ENCODE data around the gene RRAGD. TPM values are rescaled to one million over a fixed set of nuclear protein-coding genes. Genes with fewer than 3 reads are reported as not detected.

The RRAGD gene
- 7.9 TPM for total RNA-seq

DNA sequence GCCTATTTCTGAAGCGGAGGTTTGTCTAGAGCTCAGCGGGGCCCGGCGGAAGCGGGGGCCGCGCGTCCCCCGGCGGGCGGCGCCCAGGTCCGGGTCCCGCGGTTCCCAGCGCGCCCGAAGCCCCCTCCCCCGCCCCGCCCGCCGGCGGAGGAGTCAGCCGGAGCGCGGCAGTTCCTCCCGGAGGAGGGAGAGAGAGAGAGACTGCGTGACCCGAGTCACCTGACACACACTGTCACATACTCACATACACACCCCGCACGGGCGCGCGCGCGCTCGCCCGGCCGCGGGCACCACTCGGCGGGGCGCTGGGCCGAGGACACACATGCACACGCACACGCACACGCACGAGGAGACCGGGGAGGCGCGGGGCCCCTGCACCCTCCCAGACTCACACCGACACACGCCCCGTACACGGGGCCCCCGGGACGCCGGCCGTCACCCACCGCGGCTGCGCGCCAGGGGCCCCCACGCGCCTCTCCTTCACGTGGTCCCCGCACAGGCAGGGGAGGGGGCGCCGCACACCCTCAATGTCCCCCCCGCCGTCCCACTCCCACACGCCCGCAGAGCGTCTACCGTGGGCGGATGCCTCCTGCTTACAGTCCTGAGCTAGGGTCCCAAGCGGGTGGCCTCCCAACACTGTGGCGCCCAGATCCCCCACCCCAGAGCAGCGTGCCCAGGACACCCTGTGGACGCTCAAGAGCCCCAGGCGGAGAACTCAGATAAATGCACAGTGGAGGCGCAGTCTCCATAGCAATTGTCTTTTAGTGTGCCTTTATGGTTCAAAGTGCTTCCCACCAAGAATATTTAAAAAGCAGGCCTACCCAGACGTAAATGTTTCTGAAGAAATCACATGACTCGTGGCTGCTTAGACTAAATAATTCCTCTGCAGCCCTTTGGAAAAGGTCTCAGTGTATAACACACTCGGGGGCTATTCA lies at the start of gene RRAGD:
Gene RRAGD, minus strand, starts transcription at position 203 of the 935 bp plus-strand sequence. CDS start 280 bp downstream, outside the sequence.
- ATAC-seq, result peak; percentile 93
- peak; percentile 80 for DNase-seq (ENCODE audit: low spot score)

- DNase-seq (ENCODE audit: low spot score), result no peak
Observed at GRCh38 chr6:89460713-89461112, 48.6 kb upstream of the RRAGD start.

DNA sequence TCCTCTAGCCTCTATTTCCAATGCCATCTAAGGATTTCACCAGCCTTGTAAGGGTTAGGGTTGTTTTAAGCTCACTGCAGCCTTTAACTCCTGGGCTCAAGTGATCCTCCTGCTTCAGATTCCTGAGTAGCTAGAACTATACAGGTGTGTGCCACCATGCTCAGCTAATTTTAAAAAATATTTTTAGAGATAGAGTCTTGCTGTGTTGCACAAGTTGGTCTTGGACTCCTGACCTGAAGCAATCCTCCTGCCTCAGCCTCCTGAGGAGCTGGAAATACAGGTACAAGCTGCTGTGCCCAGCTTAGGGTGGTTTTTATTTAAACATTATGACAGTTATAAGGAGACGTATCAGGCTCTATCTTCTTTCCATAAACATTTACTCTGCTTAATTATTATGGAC lies 47.4 kb upstream of the RRAGD start:
- DNase-seq (ENCODE audit: low spot score) (no peak), ATAC-seq (no peak)

More at GRCh38 chr6:89460713-89461112, 48.6 kb upstream of the RRAGD start:
- ATAC-seq, result no peak

DNA sequence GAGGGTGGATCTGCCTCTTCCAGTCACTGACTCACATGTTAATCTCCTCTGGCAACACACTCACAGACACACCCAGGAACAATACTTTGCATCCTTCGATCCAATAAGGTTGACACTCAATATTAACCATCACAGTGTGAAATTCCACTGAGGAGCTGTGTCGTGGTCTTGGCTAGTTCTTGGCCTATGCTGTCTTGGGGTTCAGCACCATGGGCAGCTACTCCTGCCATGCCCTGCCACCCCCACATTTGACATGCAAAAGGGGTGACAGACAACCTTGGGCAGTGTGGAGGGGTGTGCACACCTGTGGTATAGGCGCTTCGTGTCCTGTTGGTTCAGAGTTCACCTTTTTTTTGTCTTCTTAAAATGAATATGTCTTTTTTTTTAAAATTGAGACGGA lies 46.6 kb upstream of the RRAGD start:
- DNase-seq (ENCODE audit: low spot score) (no peak), ATAC-seq (no peak)

GRCh38 chr6:89454300-89454699 lies 42.2 kb upstream of the RRAGD start:
- ATAC-seq (no peak), DNase-seq (ENCODE audit: low spot score) (no peak)

GRCh38 chr6:89452281-89452680 lies 40.2 kb upstream of the RRAGD start:
- ATAC-seq, result no peak
- no peak for DNase-seq (ENCODE audit: low spot score)

DNA sequence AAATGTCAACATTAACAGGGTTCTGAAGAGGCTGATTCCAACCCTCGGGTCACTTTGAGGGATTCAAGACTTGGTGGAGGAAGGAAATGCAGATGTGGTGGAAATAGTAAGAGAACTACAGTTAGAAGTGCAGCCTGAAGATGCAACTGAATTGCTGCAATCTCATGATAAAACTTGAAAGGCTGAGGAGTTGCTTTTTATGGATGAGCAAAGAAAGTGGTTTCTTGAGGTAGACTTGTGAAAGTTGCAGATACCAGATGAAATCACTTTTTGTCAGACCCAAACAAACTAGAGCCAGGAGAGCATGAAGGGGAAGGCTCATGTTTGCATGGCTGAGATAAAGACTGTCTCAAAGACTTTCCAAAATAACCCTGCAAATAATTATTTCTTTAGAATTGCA lies 37.1 kb upstream of the RRAGD start:
- no peak for DNase-seq (ENCODE audit: low spot score)
- ATAC-seq, result no peak

- DNase-seq (ENCODE audit: low spot score) (no peak), ATAC-seq (peak; percentile 100)
Observed at GRCh38 chr6:89443658-89444057, 31.6 kb upstream of the RRAGD start.

DNA sequence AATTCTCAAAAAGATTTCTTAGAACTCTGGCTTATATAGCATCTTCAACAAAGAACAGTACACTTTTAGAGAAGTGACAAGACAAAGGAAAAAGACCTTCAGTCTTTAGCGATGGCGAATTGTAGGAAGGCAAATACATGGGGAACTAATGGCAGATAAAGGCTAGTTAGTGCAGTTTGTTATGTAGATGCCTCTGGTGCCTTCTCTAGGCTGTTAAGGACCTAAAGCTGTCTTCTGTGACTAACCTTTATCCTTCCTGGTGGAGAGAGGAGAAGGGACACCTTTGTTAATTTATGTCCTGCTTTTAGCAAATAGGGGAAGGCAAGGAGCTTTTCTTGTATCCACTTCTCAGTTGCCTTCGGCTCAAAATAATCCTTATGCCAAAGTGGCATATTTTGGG lies 28.1 kb upstream of the RRAGD start:
- ATAC-seq (no peak), DNase-seq (ENCODE audit: low spot score) (no peak)

- no peak for ATAC-seq
Observed at GRCh38 chr6:89439014-89439413, 26.9 kb upstream of the RRAGD start.

GRCh38 chr6:89438248-89438647 lies 26.2 kb upstream of the RRAGD start:
- ATAC-seq (no peak), DNase-seq (ENCODE audit: low spot score) (no peak)

More at GRCh38 chr6:89439014-89439413, 26.9 kb upstream of the RRAGD start:
- no peak for DNase-seq (ENCODE audit: low spot score)

DNA sequence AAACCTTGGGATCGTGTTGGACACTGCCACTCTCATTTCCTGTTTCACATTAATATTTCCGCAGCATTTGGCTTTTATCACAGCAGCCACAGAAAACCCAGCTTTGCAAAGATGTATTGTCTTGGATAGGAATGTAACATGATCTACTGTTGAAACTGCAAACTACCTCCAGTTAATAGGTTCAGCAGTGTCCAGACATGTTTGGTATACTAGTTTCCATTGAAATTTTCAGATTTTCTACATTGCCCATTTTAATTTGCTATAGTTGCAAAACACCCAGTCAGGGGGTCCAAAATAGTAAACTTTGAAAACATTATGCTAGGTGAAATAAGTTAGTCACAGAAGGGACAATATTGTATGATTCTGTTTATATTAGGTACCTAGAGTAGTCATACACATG lies 24.2 kb upstream of the RRAGD start:
- ATAC-seq (no peak), DNase-seq (ENCODE audit: low spot score) (no peak)

DNA sequence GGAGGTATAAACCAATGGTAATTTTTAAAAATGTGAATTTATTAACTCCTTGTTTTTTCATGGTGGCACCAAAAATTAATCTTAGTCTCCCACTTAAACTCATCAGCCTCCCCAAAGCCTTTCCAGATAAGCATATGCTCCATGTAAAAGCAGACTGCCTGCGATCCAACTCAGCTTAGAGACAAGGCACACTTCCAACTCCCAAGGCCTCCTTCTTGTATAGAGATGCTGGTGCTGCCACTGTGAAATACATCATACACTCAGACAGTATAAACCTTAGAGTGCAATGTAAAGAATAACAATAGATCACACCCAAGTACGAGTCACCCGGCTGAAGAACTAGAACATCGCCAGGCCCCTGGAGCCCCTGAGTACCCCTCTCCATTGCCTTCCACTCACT lies 22.9 kb upstream of the RRAGD start:
- ATAC-seq (no peak), DNase-seq (ENCODE audit: low spot score) (no peak)

GRCh38 chr6:89434150-89434499 lies 22.1 kb upstream of the RRAGD start:
- DNase-seq (ENCODE audit: low spot score), result no peak
- ATAC-seq, result no peak

DNA sequence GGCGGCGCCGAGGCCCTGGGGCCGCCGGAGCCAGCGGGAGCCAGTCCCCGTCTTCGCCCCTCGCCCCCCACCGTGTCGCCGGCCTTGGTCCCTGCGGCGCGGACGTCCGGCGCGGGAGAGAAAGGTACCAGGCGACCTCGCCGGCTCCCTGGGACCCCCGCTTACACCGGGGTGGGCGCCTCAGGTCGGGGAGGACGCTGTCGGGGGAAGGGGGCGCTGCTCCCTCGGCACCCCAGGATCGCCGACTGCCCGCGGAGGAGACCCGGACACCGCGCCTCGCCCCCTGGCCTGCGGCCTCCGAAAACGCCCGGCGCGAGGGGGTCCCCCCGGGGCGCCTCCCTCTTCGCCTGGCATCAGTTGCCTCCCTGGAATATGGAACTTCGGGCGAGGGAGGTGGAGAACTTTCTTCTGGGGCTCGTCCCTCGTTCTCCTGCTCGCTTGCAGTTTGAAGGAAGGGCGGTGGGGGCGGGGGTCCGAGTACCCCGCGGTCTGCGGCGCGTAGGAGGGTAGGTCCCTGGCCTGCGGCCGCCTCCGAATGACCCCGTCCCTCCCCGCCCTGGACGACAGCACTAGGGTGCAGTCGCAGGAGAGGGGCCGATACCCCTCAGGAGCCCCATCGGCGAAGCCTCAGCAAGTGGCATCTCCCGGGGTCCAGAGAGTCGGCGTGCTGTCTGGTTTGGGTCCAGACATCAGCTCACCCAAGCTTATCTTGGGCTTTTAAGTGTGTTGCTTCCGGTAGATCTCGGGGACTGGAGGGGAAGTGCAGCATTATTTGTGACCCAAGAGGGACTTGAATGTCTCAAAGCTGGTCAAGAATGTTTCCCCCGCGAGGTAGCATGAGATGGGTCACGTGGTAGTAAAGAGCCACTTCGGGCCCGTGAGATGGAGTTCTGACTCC lies 21.4 kb upstream of the RRAGD start:
- peak; percentile 46 for ATAC-seq
- peak; percentile 51 for DNase-seq (ENCODE audit: low spot score)

GRCh38 chr6:89432875-89433251 lies 20.8 kb upstream of the RRAGD start, which contains the start of gene ANKRD6:
ANKRD6 (plus strand) TSS chr6:89433152; CDS start chr6:89566977, 133,825 bp downstream.
- DNase-seq (ENCODE audit: low spot score) (peak; percentile 81), ATAC-seq (peak; percentile 99)

DNA sequence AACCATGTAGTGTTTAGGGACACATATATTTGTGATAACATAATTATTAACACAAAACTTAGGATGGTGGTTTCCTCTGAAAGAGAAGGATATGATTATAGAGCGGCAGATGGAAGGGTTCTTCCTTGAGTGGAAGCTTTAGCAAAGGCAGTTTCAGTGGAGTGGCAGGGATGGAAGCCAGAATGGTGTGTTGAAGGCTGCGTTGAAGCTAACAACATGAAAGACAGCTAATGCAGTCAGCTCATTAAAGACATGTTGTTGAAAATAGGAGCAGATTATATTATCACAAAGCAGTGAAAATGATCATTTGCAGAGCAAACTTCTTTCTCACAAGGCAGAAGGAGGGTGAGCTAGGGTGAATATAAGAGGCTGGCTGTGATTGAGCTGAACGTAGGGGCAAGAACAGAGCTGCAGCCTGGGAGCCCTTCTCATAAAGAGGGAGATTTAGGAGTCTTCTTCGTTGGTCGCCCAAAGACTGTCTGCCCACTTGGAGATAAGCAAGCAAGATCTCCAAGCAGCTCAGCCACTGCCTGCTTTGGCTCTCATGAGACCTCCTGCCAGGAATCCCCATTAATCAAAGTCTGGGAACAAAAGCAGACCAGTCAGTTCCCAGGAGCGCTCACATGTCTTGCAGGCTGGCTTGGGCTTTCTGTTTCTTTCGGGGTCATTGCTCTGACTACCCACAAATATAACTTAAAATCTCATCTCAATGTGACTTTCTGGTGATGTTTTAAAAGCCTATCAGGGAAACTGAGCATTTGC lies 18.3 kb upstream of the RRAGD start:
- ATAC-seq, result no peak
- no peak for DNase-seq (ENCODE audit: low spot score)

DNA sequence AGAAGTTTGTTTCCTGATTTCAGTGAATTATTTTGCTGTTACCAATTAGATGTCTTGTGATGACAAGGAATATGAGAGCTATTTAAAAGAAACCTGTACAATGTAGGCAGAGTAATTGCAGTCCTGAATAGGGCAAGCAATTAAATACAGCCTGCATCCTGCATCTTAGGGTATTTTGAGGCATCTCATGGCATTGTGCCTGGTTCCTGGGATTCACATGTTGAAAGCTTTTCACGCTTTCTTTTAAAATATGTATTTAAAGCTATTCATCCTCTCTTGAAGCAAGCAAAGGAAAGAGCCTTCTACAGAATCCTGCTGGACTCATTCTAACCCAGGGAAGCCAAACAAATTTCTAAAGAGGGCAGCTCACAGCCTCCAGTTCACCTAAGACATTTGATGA lies 4.7 kb upstream of the RRAGD start:
- DNase-seq (ENCODE audit: low spot score) (no peak), ATAC-seq (no peak)

DNA sequence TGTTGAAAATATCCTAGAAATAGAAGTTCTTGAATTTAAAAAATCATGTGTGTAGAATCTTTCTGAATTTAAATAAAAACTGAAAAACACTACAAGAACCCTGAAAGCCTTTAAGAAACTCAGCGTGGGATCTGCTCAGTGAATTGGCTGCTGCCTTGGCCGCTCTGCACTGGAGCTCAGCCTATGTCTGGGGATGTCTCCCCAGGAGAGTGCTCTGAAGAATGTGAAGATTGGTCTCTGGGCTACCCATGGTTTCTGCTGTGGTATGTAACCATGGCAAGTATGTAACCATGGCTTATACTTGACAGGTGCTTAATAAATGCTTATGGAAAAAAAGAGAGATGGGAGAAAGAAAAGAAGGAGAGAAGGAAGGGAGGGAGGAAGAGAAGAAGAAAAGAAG lies 3.1 kb upstream of the RRAGD start:
- DNase-seq (ENCODE audit: low spot score) (no peak), ATAC-seq (no peak)

- DNase-seq (ENCODE audit: low spot score), result no peak
- no peak for ATAC-seq
Observed at GRCh38 chr6:89414215-89414614, 2.1 kb upstream of the RRAGD start.

DNA sequence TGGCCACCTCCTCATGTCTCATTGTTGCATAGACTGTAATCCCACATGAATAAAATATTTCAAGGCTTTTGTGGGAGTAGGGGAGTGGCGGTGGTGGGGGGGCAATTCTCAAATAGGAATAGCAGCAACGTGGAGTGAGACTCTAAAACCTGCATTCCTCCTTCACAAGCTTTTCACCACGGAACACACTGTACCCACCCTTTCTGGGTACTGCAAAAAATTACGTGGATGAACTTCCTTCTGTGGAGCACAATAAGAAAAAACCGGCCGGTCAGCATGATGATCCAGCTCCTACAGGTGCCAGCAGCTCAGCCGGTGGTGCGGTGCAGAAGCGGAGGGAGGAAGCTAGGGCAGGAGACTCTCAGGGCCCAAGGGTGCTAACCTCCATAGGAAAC lies 930 bp upstream of the RRAGD start:
- no peak for ATAC-seq
- no peak for DNase-seq (ENCODE audit: low spot score)
